ENCODE results near the gene SPAM1.

The SPAM1 gene

DNA sequence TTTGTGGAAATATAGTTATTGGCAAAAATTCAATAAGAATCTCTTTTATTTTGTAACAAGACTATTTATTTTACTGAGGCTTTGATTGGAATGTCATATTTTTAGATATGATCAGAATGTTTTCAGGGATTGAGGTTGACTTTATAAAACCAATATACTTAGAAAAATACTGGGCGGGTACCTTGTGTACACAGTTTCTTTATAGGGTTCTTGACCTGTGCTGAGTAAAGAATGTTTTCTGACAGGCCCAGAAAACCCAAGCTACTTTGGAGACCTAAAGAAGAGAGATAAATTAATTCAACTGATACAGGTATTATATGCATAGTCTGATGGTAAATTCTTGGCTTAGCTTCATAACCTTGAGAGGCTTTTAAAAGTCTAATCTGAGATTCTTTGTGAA, 23.9 kb upstream of the SPAM1 start:
- DNase-seq (ENCODE audit: low read depth) = no peak
- TF ChIP-seq, protein P1, sequence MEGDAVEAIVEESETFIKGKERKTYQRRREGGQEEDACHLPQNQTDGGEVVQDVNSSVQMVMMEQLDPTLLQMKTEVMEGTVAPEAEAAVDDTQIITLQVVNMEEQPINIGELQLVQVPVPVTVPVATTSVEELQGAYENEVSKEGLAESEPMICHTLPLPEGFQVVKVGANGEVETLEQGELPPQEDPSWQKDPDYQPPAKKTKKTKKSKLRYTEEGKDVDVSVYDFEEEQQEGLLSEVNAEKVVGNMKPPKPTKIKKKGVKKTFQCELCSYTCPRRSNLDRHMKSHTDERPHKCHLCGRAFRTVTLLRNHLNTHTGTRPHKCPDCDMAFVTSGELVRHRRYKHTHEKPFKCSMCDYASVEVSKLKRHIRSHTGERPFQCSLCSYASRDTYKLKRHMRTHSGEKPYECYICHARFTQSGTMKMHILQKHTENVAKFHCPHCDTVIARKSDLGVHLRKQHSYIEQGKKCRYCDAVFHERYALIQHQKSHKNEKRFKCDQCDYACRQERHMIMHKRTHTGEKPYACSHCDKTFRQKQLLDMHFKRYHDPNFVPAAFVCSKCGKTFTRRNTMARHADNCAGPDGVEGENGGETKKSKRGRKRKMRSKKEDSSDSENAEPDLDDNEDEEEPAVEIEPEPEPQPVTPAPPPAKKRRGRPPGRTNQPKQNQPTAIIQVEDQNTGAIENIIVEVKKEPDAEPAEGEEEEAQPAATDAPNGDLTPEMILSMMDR (conservative IDR thresholded peaks at IDR 0.05; ENCODE audit: low read length) = no peak
- H3K4me3 ChIP-seq (ENCODE audit: low read length) = no peak overlapping the region

DNA sequence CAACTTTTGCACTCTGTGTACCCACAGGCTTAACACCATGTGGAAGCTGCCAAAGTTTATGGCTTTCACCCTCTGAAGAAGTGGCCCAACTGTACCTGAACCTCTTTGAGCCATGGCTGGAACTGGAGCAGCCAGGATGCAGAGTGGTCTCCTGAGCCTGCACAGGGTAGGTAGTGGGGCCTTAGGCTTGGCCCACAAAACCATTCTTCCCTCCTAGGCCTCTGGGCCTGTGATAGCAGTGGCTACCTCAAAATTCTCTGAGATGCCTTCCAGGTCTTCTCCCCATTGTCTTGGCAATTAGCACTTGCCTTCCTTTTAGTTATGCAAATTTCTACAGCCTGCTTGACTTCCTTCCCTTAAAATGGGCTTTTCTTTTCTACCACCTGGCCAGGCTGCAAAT, 19.3 kb upstream of the SPAM1 start:
- no peak overlapping the region for H3K4me3 ChIP-seq (ENCODE audit: low read length)
- DNase-seq (ENCODE audit: low read depth) = no peak
- TF ChIP-seq, protein P1 (conservative IDR thresholded peaks at IDR 0.05; ENCODE audit: low read length) = no peak

DNA sequence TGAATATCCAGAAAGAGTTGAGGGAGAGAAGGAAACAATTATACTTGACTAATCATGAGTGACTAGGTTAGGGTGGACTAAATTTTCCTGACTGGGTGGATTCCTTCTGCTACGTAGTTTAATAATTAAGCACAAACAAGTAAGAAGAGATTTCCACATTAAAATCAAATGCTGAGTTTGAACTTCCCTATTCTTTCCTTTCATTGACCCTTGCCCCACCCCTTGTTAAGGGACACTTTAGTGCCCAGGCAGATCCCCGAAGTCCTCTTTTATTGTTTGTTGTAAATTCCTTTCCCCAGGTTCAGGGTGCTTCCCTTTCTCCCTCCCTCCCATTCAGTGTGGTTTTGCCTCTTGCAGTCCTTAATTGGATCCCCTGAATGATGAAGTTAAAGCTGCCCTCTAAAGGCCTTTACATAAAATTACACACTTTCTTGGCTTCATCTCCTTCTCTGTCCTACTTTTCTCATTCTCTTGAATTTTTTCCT, 8.8 kb upstream of the SPAM1 start:
- no peak for DNase-seq (ENCODE audit: low read depth)
- no peak overlapping the region for H3K4me3 ChIP-seq (ENCODE audit: low read length)
- TF ChIP-seq, protein P1 (conservative IDR thresholded peaks at IDR 0.05; ENCODE audit: low read length) = no peak

DNA sequence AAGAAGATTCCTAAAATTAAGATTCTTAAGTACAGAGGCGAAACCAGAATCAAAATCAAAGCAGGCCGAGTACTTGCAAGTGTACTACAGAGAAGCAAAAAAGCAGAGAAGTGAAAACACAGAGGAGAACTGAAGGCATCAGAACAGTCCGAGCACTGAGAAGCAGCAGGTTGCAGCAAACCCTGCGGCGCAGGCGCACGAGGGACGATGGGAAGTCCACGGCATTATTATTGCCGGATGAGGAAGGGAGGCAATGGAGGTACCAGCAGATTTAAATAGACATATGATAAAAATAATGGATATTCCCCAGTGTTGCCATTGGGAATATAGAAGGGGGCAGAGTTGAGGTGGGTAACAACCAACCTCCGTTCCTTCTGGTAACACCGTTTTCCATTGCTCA, 7.2 kb upstream of the SPAM1 start:
- TF ChIP-seq, protein P1 (conservative IDR thresholded peaks at IDR 0.05; ENCODE audit: low read length) = no peak
- no peak overlapping the region for H3K4me3 ChIP-seq (ENCODE audit: low read length)
- no peak for DNase-seq (ENCODE audit: low read depth)

DNA sequence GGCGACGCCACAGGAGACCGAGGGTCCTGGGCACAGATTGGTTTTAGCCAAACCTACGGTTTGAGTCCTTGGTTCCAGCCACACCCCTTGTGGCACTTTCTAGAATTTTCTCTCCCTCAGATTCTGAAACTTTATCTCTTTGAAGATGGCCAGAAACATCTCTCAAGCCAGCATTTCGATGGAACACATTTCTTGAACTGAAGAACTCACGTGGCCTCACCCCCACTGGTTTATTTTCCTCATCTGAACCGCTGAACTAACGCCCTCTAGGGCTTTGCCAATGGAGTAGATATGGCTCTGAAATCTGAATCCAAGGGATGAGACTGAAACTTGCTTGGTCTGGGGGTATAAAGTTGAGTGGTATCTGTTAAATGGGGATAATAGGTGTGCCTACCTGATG, 6.7 kb upstream of the SPAM1 start:
- TF ChIP-seq, protein P1 (conservative IDR thresholded peaks at IDR 0.05; ENCODE audit: low read length) = no peak
- DNase-seq (ENCODE audit: low read depth) = no peak
- no peak overlapping the region for H3K4me3 ChIP-seq (ENCODE audit: low read length)

DNA sequence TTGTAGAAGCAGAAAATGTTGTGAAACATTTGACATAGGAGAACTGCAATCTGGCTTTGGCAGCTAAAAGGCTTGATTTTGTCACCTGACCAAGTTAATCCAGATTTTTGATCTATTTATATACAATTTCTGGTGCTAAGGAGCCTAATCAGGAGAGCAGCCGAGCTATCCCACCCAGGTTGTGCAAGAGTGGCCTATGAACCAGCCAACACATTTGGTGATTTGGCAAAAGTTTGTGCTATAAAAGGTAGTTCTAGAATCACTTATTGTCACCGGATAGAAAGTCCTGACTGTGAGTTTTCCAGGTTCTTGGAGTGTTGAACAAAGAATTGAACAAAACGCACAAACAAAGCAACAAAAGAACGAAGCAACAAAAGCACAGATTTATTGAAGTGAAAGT, 1.4 kb upstream of the SPAM1 start:
- TF ChIP-seq, protein P1 (conservative IDR thresholded peaks at IDR 0.05; ENCODE audit: low read length) = no peak
- DNase-seq (ENCODE audit: low read depth) = no peak

DNA sequence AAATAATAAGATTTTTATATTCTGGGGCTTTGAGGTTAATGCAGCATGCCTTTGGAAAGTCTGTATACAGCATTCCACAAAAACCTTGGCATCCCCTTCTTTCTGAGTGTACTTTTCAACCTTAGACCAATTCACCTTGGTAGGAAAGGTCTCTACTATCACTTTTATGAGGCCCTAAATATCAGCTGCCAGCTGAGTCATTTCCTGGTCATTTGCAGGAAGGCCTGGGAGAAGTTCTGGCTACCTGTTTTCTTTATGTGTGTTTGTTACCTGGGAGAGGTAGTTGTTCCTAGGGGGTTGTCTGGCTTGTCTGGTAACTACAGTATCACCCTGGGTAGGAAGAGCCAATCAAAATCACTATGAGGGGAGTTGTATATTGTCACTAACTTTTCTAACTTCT, 4.1 kb downstream of the SPAM1 start:
- TF ChIP-seq, protein P1 (conservative IDR thresholded peaks at IDR 0.05; ENCODE audit: low read length) = no peak
- DNase-seq (ENCODE audit: low read depth) = no peak
- H3K4me3 ChIP-seq (ENCODE audit: low read length) = no peak overlapping the region

More for the DNA sequence above, 1.4 kb upstream of the SPAM1 start:
- H3K4me3 ChIP-seq (ENCODE audit: low read length) = no peak overlapping the region

All from AG10803 (cell line).